Fibroblast of lung (primary cell): ENCODE measurements around the gene CACNA1F.
A peak's percentile ranks its signal among the peaks of the same experiment; 100 is the strongest.

ENCODE experiments used
- EZH2 ChIP-seq: IDR thresholded peaks from 2 replicates; pipeline ENCODE4 v1.5.1; 2012; ENCODE audit warnings: low read length, control low read depth, mild to moderate bottlenecking; ENCODE audit errors: missing control alignments
- TF ChIP-seq, protein P1 (sequence below), 2 donors: IDR thresholded peaks in 1 of 2; conservative IDR thresholded peaks in 1 of 2; 1 replicate in 1 of 2; 2 replicates in 1 of 2; pipeline ENCODE4 v1.5.1; 2011 to 2012; ENCODE audit warnings: low read length in 2 of 2, control low read depth in 1 of 2, inconsistent platforms in 1 of 2, low read depth in 1 of 2, mild to moderate bottlenecking in 1 of 2

GRCh38 chrX:49192722-49193328 lies 40.3 kb downstream of the CACNA1F start:
- TF ChIP-seq, protein P1, sequence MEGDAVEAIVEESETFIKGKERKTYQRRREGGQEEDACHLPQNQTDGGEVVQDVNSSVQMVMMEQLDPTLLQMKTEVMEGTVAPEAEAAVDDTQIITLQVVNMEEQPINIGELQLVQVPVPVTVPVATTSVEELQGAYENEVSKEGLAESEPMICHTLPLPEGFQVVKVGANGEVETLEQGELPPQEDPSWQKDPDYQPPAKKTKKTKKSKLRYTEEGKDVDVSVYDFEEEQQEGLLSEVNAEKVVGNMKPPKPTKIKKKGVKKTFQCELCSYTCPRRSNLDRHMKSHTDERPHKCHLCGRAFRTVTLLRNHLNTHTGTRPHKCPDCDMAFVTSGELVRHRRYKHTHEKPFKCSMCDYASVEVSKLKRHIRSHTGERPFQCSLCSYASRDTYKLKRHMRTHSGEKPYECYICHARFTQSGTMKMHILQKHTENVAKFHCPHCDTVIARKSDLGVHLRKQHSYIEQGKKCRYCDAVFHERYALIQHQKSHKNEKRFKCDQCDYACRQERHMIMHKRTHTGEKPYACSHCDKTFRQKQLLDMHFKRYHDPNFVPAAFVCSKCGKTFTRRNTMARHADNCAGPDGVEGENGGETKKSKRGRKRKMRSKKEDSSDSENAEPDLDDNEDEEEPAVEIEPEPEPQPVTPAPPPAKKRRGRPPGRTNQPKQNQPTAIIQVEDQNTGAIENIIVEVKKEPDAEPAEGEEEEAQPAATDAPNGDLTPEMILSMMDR (conservative IDR thresholded peaks at IDR 0.05 in 1 of 2, IDR thresholded peaks at IDR 0.05 in 1 of 2; ENCODE audit: low read depth in 1 of 2, low read length in 2 of 2), result peak; percentile 40 to 71
- no peak for TF ChIP-seq EZH2
